Measurements from ENCODE around the gene DCTD.

DCTD gene

GRCh38 chr4:182871616-182872015 is 45.6 kb downstream of the DCTD start:
- no peaks in the 10 kb centered on the region for H3K9me3 ChIP-seq (replicated peaks in 1 of 2; ENCODE audit: control insufficient read depth in 2 of 2, insufficient read depth in 1 of 2, low read depth in 1 of 2, low read length in 2 of 2)
- H3K4ac ChIP-seq (ENCODE audit: low read length): no peak overlapping the region
- H2BK120ac ChIP-seq (ENCODE audit: low read depth, low read length): no peak overlapping the region
- no peak overlapping the region for H3K23ac ChIP-seq (ENCODE audit: low read depth, low read length, poor library complexity)
- H2AFZ ChIP-seq (ENCODE audit: low read length): no peak overlapping the region
- no CpG with 5 or more reads among the region's 9 CpGs for WGBS, 2 donors (ENCODE audit: extremely low coverage in 2 of 2, insufficient read length in 2 of 2, insufficient replicate concordance in 1 of 2)
- no peak overlapping the region for H3K14ac ChIP-seq (ENCODE audit: low read length)
- peaks cover 2% of the 10 kb centered on the region in 2 donors for H3K36me3 ChIP-seq (replicated peaks in 1 of 2; ENCODE audit: control insufficient read depth in 2 of 2, insufficient read depth in 2 of 2, low read length in 2 of 2)
- no peak overlapping the region for H3K27ac ChIP-seq (replicated peaks; ENCODE audit: low read length)
- H4K8ac ChIP-seq (ENCODE audit: low read depth, low read length): no peak overlapping the region
- H3K9ac ChIP-seq (ENCODE audit: low read depth, low read length, poor library complexity): no peak overlapping the region
- DNase-seq (ENCODE audit: low spot score): no peak
- H3K4me1 ChIP-seq (ENCODE audit: control insufficient read depth in 2 of 2, insufficient read depth in 1 of 2, low read depth in 1 of 2, low read length in 2 of 2): peaks cover 0 to 22% of the 10 kb centered on the region in 2 donors
- no peak overlapping the region for H2AK5ac ChIP-seq (ENCODE audit: low read depth, low read length)
- H4K91ac ChIP-seq (ENCODE audit: low read depth, low read length, poor library complexity): no peak overlapping the region
- H3K27me3 ChIP-seq (ENCODE audit: control insufficient read depth in 3 of 3, insufficient read depth in 3 of 3, low read depth in 1 of 3, low read length in 3 of 3): no peaks in the 10 kb centered on the region
- no peak overlapping the region for H2BK12ac ChIP-seq (ENCODE audit: low read length)
- H2BK15ac ChIP-seq (ENCODE audit: low read length): no peak overlapping the region
- no peak overlapping the region for H3K18ac ChIP-seq (ENCODE audit: low read length)
- no peaks in the 10 kb centered on the region for H3K79me1 ChIP-seq (ENCODE audit: low read depth, low read length)
- no peak overlapping the region for H3K4me3 ChIP-seq (ENCODE audit: low read length in 2 of 2)
- no peak overlapping the region for H2BK5ac ChIP-seq (ENCODE audit: low read length)
- H3K4me2 ChIP-seq (ENCODE audit: insufficient read depth, low read length, poor library complexity, severe bottlenecking): no peak overlapping the region

GRCh38 chr4:182869697-182870096 is 47.5 kb downstream of the DCTD start:
- Histone ChIP-seq H3K14ac (ENCODE audit: low read length) (no peak overlapping the region), H3K27ac (replicated peaks; ENCODE audit: low read length) (no peak overlapping the region), H2BK15ac (ENCODE audit: low read length) (no peak overlapping the region), H4K91ac (ENCODE audit: low read depth, low read length, poor library complexity) (no peak overlapping the region), H3K79me1 (ENCODE audit: low read depth, low read length) (no peaks in the 10 kb centered on the region), H3K4me2 (ENCODE audit: insufficient read depth, low read length, poor library complexity, severe bottlenecking) (no peak overlapping the region), H3K27me3 (ENCODE audit: control insufficient read depth in 3 of 3, insufficient read depth in 3 of 3, low read depth in 1 of 3, low read length in 3 of 3) (no peaks in the 10 kb centered on the region), H2AK5ac (ENCODE audit: low read depth, low read length) (no peak overlapping the region), H3K18ac (ENCODE audit: low read length) (no peak overlapping the region), H3K4me3 (ENCODE audit: low read length in 2 of 2) (no peak overlapping the region), H3K36me3 (replicated peaks in 1 of 2; ENCODE audit: control insufficient read depth in 2 of 2, insufficient read depth in 2 of 2, low read length in 2 of 2) (peaks cover 2% of the 10 kb centered on the region in 2 donors), H3K4me1 (ENCODE audit: control insufficient read depth in 2 of 2, insufficient read depth in 1 of 2, low read depth in 1 of 2, low read length in 2 of 2) (peaks cover 1 to 16% of the 10 kb centered on the region in 2 donors), H3K23ac (ENCODE audit: low read depth, low read length, poor library complexity) (no peak overlapping the region), H3K4ac (ENCODE audit: low read length) (no peak overlapping the region), H4K8ac (ENCODE audit: low read depth, low read length) (no peak overlapping the region), H3K9ac (ENCODE audit: low read depth, low read length, poor library complexity) (no peak overlapping the region), H2BK120ac (ENCODE audit: low read depth, low read length) (no peak overlapping the region), H3K9me3 (replicated peaks in 1 of 2; ENCODE audit: control insufficient read depth in 2 of 2, insufficient read depth in 1 of 2, low read depth in 1 of 2, low read length in 2 of 2) (no peaks in the 10 kb centered on the region), H2AFZ (ENCODE audit: low read length) (no peak overlapping the region), H2BK5ac (ENCODE audit: low read length) (no peak overlapping the region), H2BK12ac (ENCODE audit: low read length) (no peak overlapping the region)
- DNase-seq (ENCODE audit: low spot score): no peak
- WGBS, 2 donors (ENCODE audit: extremely low coverage in 2 of 2, insufficient read length in 2 of 2, insufficient replicate concordance in 1 of 2): no CpG with 5 or more reads among the region's 4 CpGs

GRCh38 chr4:182866746-182867145 is 50.4 kb downstream of the DCTD start:
- H3K79me1 ChIP-seq (ENCODE audit: low read depth, low read length): no peaks in the 10 kb centered on the region
- no peak overlapping the region for H2BK5ac ChIP-seq (ENCODE audit: low read length)
- no peaks in the 10 kb centered on the region for H3K36me3 ChIP-seq (replicated peaks in 1 of 2; ENCODE audit: control insufficient read depth in 2 of 2, insufficient read depth in 2 of 2, low read length in 2 of 2)
- no peak overlapping the region for H3K4ac ChIP-seq (ENCODE audit: low read length)
- no peak overlapping the region for H2BK15ac ChIP-seq (ENCODE audit: low read length)
- H3K27ac ChIP-seq (replicated peaks; ENCODE audit: low read length): no peak overlapping the region
- no peak for DNase-seq (ENCODE audit: low spot score)
- H3K4me2 ChIP-seq (ENCODE audit: insufficient read depth, low read length, poor library complexity, severe bottlenecking): no peak overlapping the region
- no peak overlapping the region for H3K18ac ChIP-seq (ENCODE audit: low read length)
- no peak overlapping the region for H2BK12ac ChIP-seq (ENCODE audit: low read length)
- H4K91ac ChIP-seq (ENCODE audit: low read depth, low read length, poor library complexity): no peak overlapping the region
- WGBS, 2 donors (ENCODE audit: extremely low coverage in 2 of 2, insufficient read length in 2 of 2, insufficient replicate concordance in 1 of 2): no CpG with 5 or more reads among the region's 5 CpGs
- H4K8ac ChIP-seq (ENCODE audit: low read depth, low read length): no peak overlapping the region
- H3K27me3 ChIP-seq (ENCODE audit: control insufficient read depth in 3 of 3, insufficient read depth in 3 of 3, low read depth in 1 of 3, low read length in 3 of 3): no peaks in the 10 kb centered on the region
- no peak overlapping the region for H3K23ac ChIP-seq (ENCODE audit: low read depth, low read length, poor library complexity)
- H3K4me1 ChIP-seq (ENCODE audit: control insufficient read depth in 2 of 2, insufficient read depth in 1 of 2, low read depth in 1 of 2, low read length in 2 of 2): peaks cover 6 to 13% of the 10 kb centered on the region in 2 donors
- H3K9ac ChIP-seq (ENCODE audit: low read depth, low read length, poor library complexity): no peak overlapping the region
- H3K4me3 ChIP-seq (ENCODE audit: low read length in 2 of 2): no peak overlapping the region
- no peak overlapping the region for H3K14ac ChIP-seq (ENCODE audit: low read length)
- H2AK5ac ChIP-seq (ENCODE audit: low read depth, low read length): no peak overlapping the region
- no peak overlapping the region for H2AFZ ChIP-seq (ENCODE audit: low read length)
- H2BK120ac ChIP-seq (ENCODE audit: low read depth, low read length): no peak overlapping the region
- no peaks in the 10 kb centered on the region for H3K9me3 ChIP-seq (replicated peaks in 1 of 2; ENCODE audit: control insufficient read depth in 2 of 2, insufficient read depth in 1 of 2, low read depth in 1 of 2, low read length in 2 of 2)

GRCh38 chr4:182863501-182863900 is 53.7 kb downstream of the DCTD start:
- Histone ChIP-seq H3K27me3 (ENCODE audit: control insufficient read depth in 3 of 3, insufficient read depth in 3 of 3, low read depth in 1 of 3, low read length in 3 of 3) (no peaks in the 10 kb centered on the region), H2AFZ (ENCODE audit: low read length) (no peak overlapping the region), H3K79me1 (ENCODE audit: low read depth, low read length) (no peaks in the 10 kb centered on the region), H3K4ac (ENCODE audit: low read length) (no peak overlapping the region), H4K8ac (ENCODE audit: low read depth, low read length) (no peak overlapping the region), H2BK15ac (ENCODE audit: low read length) (no peak overlapping the region), H2BK5ac (ENCODE audit: low read length) (no peak overlapping the region), H3K9me3 (replicated peaks in 1 of 2; ENCODE audit: control insufficient read depth in 2 of 2, insufficient read depth in 1 of 2, low read depth in 1 of 2, low read length in 2 of 2) (no peaks in the 10 kb centered on the region), H3K36me3 (replicated peaks in 1 of 2; ENCODE audit: control insufficient read depth in 2 of 2, insufficient read depth in 2 of 2, low read length in 2 of 2) (no peaks in the 10 kb centered on the region), H3K4me1 (ENCODE audit: control insufficient read depth in 2 of 2, insufficient read depth in 1 of 2, low read depth in 1 of 2, low read length in 2 of 2) (peaks cover 6 to 13% of the 10 kb centered on the region in 2 donors), H3K23ac (ENCODE audit: low read depth, low read length, poor library complexity) (peak overlapping the region; percentile 16), H2BK120ac (ENCODE audit: low read depth, low read length) (no peak overlapping the region), H3K9ac (ENCODE audit: low read depth, low read length, poor library complexity) (no peak overlapping the region), H3K4me2 (ENCODE audit: insufficient read depth, low read length, poor library complexity, severe bottlenecking) (no peak overlapping the region), H3K14ac (ENCODE audit: low read length) (no peak overlapping the region), H3K18ac (ENCODE audit: low read length) (peak overlapping the region; percentile 15), H2AK5ac (ENCODE audit: low read depth, low read length) (peak overlapping the region; percentile 91), H3K4me3 (ENCODE audit: low read length in 2 of 2) (no peak overlapping the region), H4K91ac (ENCODE audit: low read depth, low read length, poor library complexity) (peak overlapping the region; percentile 49), H2BK12ac (ENCODE audit: low read length) (no peak overlapping the region), H3K27ac (replicated peaks; ENCODE audit: low read length) (no peak overlapping the region)
- no CpG with 5 or more reads among the region's 6 CpGs for whole genome bisulfite sequencing, 2 donors (ENCODE audit: extremely low coverage in 2 of 2, insufficient read length in 2 of 2, insufficient replicate concordance in 1 of 2)
- DNase-seq (ENCODE audit: low spot score): no peak

Data from neuronal stem cell (in vitro differentiated cells).